Thyroid gland (tissue), 4 donors: ENCODE data around the gene ARHGEF1. TPM values are rescaled to one million over a fixed set of nuclear protein-coding genes. Genes with fewer than 3 reads are reported as not detected.

Experiments used
- DNase-seq, 2 donors: peaks; one replicate each; pipeline ENCODE4 v3.0.0-alpha.2; 2019
- H3K27ac ChIP-seq, 3 donors: fragments of 200-600 bp; sonication (generic); 1 replicate in 2 of 3; 2 replicates in 1 of 3; pipeline ENCODE4 v1.5.1; 2016 to 2019; ENCODE audit warnings: mild to moderate bottlenecking in 1 of 3, moderate library complexity in 1 of 3
- H3K27me3 ChIP-seq: fragments of 200-600 bp; sonication (generic); one replicate; pipeline ENCODE4 v1.5.1; 2019
- H3K36me3 ChIP-seq, 2 donors: fragments of 200-600 bp; sonication (generic); one replicate each; pipeline ENCODE4 v1.5.1; 2016 to 2019
- H3K4me1 ChIP-seq, 2 donors: fragments of 200-600 bp; sonication (generic); one replicate each; pipeline ENCODE4 v1.5.1; 2017 to 2019
- H3K4me3 ChIP-seq, 3 donors: fragments of 200-600 bp; sonication (generic); replicated peaks in 1 of 3; 1 replicate in 2 of 3; 2 replicates in 1 of 3; pipeline ENCODE4 v1.5.1; 2016; ENCODE audit warnings: mild to moderate bottlenecking in 1 of 3
- H3K9me3 ChIP-seq: fragments of 200-600 bp; sonication (generic); one replicate; pipeline ENCODE4 v1.5.1; 2017
- CTCF ChIP-seq, 6 experiments: fragments of 200-600 bp in 3 of 6; fragments of 450-650 bp in 3 of 6; sonication (generic) in 3 of 6; IDR thresholded peaks; one replicate each; pipeline ENCODE4 v1.5.1; 2016 to 2019; ENCODE audit warnings: antibody characterized with exemption in 6 of 6, mild to moderate bottlenecking in 2 of 6, inconsistent platforms in 1 of 6, moderate library complexity in 1 of 6
- POLR2A ChIP-seq, 2 donors: fragments of 450-650 bp; IDR thresholded peaks; one replicate each; pipeline ENCODE4 v1.6.1; 2017; ENCODE audit warnings: antibody characterized with exemption in 2 of 2, mild to moderate bottlenecking in 2 of 2, moderate library complexity in 1 of 2
- WGBS, 2 donors: methylation state at CpG; one replicate each; pipeline ENCODE4 v1.1.5; 2017; 5-methylcytosine and 5-hydroxymethylcytosine counted together
- intact Hi-C: fragments of 100-400 bp; cut with DNase I; formaldehyde crosslinking; loops from one replicate; pipeline ENCODE4 v1.15.1; 2023
- total RNA-seq, 4 donors: library from RNA; depleted of rRNA; stranded (reverse); fragments of >200 nt; gene quantifications; one replicate each; pipeline ENCODE4 v1.2.3, GENCODE V29; 2016

The ARHGEF1 gene
- total RNA-seq, 4 donors from 2014 or later: 34.5 to 52.6 (median 42.9) TPM

- Histone ChIP-seq H3K27me3 (no peaks in the 10 kb centered on the region), H3K27ac (no peak within 1 kb of the TSS), H3K9me3 (no peaks in the 10 kb centered on the region), H3K4me1 (no peaks in the 10 kb centered on the region), H3K4me3 (no peak within 1 kb of the TSS), H3K36me3 (no peaks in the 10 kb centered on the region)
- WGBS, 2 donors: 77 to 79% methylated on average over 24 to 30 of the region's 30 CpGs
- intact Hi-C loops: no loop called here
- no peak for DNase-seq
- no peak for TF ChIP-seq CTCF (IDR thresholded peaks at IDR 0.05)
These were observed 38.4 kb upstream of the ARHGEF1 start, which contains the start of gene LYPD4 for GRCh38 chr19:41844601-41845000. Gene LYPD4, minus strand, starts transcription at chr19:41844683. Its CDS starts 5,398 bp downstream, at chr19:41839285.

GRCh38 chr19:41845001-41845050, 38.2 kb upstream of the ARHGEF1 start, which contains the start of gene DMRTC2:
Gene DMRTC2, plus strand, starts transcription at chr19:41845042. Its CDS starts 2,387 bp downstream, at chr19:41847429.
- H3K27me3 ChIP-seq: no peaks in the 10 kb centered on the region
- TF ChIP-seq POLR2A (IDR thresholded peaks at IDR 0.05) (no peak), CTCF (IDR thresholded peaks at IDR 0.05) (no peak)
- no peaks in the 10 kb centered on the region for H3K4me1 ChIP-seq
- H3K9me3 ChIP-seq: no peaks in the 10 kb centered on the region
- H3K27ac ChIP-seq: no peak within 1 kb of the TSS
- no peaks in the 10 kb centered on the region for H3K36me3 ChIP-seq
- no peak for DNase-seq
- 88 to 93% methylated on average over 1 to 3 of the region's 3 CpGs for WGBS, 2 donors
- no peak within 1 kb of the TSS for H3K4me3 ChIP-seq
- intact Hi-C loops: no loop called here

- no peaks in the 10 kb centered on the region for H3K9me3 ChIP-seq
- no peak overlapping the region for H3K4me3 ChIP-seq
- H3K4me1 ChIP-seq: no peaks in the 10 kb centered on the region
- H3K27me3 ChIP-seq: no peaks in the 10 kb centered on the region
- no peak overlapping the region for H3K27ac ChIP-seq
- WGBS, 2 donors: 87 to 92% methylated on average over 23 of the region's 23 CpGs
- TF ChIP-seq CTCF (IDR thresholded peaks at IDR 0.05) (no peak), POLR2A (IDR thresholded peaks at IDR 0.05) (no peak)
- H3K36me3 ChIP-seq: no peaks in the 10 kb centered on the region
- DNase-seq: no peak
- intact Hi-C loops: no loop called here
These were observed 37.9 kb upstream of the ARHGEF1 start for GRCh38 chr19:41845051-41845590.

GRCh38 chr19:41847351-41848105, 35.5 kb upstream of the ARHGEF1 start:
- H3K27me3 ChIP-seq: no peaks in the 10 kb centered on the region
- no peaks in the 10 kb centered on the region for H3K9me3 ChIP-seq
- no peaks in the 10 kb centered on the region for H3K36me3 ChIP-seq
- no peaks in the 10 kb centered on the region for H3K4me1 ChIP-seq
- intact Hi-C loops: no loop called here
- DNase-seq: no peak
- H3K4me3 ChIP-seq: no peak overlapping the region
- no peak for TF ChIP-seq POLR2A (IDR thresholded peaks at IDR 0.05)
- TF ChIP-seq CTCF (IDR thresholded peaks at IDR 0.05): no peak
- no peak overlapping the region for H3K27ac ChIP-seq
- WGBS, 2 donors: 88 to 93% methylated on average over 12 to 19 of the region's 19 CpGs

- no peaks in the 10 kb centered on the region for H3K27me3 ChIP-seq
These were observed 34.3 kb upstream of the ARHGEF1 start for GRCh38 chr19:41848666-41849065.

More at GRCh38 chr19:41848666-41849065, 34.3 kb upstream of the ARHGEF1 start:
- 85 to 89% methylated on average over 6 of the region's 6 CpGs for WGBS, 2 donors
- Histone ChIP-seq H3K36me3 (no peaks in the 10 kb centered on the region), H3K27ac (no peak overlapping the region), H3K4me1 (no peaks in the 10 kb centered on the region), H3K4me3 (no peak overlapping the region), H3K9me3 (no peaks in the 10 kb centered on the region)
- TF ChIP-seq POLR2A (IDR thresholded peaks at IDR 0.05): no peak
- TF ChIP-seq CTCF (IDR thresholded peaks at IDR 0.05): no peak
- no peak for DNase-seq
- intact Hi-C loops: no loop called here
